GM13977 (cell line): ENCODE measurements around the gene GGA3.
A peak's percentile ranks its signal among the peaks of the same experiment; 100 is the strongest.

ENCODE experiments used
- DNase-seq: peaks from one replicate; pipeline ENCODE4 v3.0.0; 2012; ENCODE audit warnings: low spot score
- in situ Hi-C: fragments of 300-500 bp; cut with MboI; formaldehyde crosslinking; loops from one replicate; pipeline ENCODE4 v1.12.0; 2022; ENCODE audit warnings: low sequenced_read_pairs, low pct_unique_long_range_greater_than_20kb, mixed read lengths, inconsistent platforms; ENCODE audit not compliant: unreplicated experiment
- TF ChIP-seq, protein P1 (sequence below): IDR thresholded peaks from 2 replicates; pipeline ENCODE4 v1.5.1; 2012; ENCODE audit warnings: mild to moderate bottlenecking, control low read depth; ENCODE audit not compliant: insufficient read depth; ENCODE audit errors: extremely low read depth, missing control alignments

GGA3 gene

DNA sequence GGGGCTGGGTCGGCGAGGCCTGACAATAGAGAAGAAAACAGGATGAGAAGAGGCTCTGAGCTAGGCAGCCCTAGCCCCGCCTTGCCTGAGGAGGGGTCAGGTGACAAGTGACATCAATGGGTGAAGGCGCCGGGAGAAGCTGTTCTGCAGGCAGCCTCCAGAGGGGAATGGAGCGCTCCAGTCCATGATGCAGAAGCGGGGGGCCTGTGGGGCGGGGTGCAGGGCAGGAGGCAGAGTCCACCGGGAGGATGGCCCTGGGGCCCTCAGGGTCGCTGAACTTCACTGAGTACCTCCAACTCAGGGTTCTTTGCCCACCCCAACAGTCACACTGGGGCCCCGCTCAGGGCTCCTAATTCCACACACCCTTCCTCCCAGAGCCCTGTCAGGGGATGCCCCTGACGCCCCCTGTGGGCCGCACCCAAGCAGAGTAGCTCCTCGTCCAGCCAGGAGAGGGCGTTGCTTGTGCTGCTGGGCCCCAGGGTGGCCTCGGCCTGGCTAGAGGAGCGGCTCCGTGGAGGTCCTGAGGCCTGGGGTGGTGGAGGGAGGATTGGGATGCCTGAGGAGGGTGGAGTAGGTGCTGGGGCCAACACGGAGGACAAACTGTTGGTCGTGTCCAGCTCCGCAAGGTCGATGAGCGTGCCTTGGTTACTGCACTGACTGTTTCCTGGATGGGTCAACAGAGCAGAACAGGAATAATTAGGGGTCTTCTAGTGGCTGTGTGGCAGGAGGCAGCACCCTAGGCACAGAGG is 20.8 kb downstream of the GGA3 start:
- TF ChIP-seq, protein P1, sequence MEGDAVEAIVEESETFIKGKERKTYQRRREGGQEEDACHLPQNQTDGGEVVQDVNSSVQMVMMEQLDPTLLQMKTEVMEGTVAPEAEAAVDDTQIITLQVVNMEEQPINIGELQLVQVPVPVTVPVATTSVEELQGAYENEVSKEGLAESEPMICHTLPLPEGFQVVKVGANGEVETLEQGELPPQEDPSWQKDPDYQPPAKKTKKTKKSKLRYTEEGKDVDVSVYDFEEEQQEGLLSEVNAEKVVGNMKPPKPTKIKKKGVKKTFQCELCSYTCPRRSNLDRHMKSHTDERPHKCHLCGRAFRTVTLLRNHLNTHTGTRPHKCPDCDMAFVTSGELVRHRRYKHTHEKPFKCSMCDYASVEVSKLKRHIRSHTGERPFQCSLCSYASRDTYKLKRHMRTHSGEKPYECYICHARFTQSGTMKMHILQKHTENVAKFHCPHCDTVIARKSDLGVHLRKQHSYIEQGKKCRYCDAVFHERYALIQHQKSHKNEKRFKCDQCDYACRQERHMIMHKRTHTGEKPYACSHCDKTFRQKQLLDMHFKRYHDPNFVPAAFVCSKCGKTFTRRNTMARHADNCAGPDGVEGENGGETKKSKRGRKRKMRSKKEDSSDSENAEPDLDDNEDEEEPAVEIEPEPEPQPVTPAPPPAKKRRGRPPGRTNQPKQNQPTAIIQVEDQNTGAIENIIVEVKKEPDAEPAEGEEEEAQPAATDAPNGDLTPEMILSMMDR, result peak; percentile 80
- no peak for DNase-seq
- in situ Hi-C loops, result no loop called here

DNA sequence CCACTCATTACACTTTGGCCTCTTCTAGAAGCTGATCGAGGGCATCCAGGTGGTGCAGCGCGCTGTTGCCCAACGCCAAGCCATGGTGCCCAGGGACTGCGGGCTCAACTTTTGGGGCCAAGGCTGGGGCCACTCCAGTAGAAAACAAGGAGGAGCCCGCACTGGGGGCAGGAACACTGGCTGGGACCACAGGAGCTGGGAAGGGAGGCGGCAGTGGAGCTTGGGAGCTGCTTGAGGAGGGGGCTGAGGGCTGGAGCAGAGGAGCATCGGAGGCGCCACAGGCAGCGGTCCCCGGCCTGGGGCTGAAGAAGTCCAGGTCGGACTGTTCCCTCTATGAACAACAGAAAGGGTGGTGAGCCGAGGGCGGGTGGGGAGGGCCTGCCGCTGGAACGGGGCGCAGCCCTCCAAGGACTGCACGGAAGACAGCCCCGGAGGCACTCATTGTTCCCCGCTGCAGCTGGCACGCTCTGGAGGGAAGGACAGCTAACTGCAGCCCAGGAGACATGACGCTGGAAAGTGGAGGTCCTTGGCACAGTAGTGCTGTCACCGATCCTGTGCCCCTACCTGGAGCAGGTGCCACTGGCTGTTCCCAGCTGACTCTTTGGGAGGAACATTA is 21.5 kb downstream of the GGA3 start:
- TF ChIP-seq, protein P1, result no peak
- in situ Hi-C loops, result no loop called here
- no peak for DNase-seq

DNA sequence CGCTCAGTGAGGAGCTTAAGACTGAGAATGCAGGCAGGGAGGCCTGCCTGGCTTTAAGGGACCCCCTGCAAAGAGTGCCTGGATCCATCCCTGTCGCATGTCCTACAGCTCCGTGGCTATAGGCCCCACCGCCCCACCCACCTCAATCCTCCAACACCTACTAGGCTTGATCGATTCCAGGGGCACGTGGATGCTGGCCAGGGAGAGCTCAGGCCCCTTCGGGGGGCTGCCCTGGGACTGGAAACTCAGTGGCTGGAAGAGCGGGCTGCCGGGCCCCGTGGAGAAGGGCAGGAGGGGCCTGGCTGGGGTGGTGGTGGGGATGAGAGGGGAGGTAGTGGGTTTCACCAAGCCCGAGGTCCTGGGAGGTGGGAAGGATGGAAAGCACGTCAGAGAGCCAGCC is 22.2 kb downstream of the GGA3 start:
- DNase-seq, result no peak
- in situ Hi-C loops, result no loop called here
- TF ChIP-seq, protein P1, result no peak

DNA sequence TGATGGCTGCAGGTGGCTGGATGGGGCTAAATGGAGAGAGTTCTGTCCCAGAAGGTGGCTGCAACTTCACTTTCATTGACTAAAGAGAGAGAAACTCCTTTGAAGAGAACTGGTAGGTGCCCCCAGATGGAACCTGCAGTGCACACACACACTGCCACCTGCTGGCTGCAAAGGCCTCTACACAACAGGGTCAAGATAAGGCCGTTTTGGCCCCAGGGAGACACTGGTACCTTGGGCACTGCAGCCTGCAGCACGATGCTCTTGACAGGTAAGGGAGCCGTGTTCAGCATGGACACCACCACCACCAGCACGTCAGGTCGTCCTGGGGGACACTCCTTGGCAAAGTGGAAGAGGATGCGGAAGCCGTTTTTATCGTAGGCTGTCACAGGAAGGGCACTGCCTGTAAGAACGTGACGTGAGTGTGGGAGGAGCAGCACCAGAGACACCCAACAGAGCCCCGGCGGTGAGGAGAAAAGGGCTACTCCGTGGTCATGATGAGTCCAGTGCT is 22.7 kb downstream of the GGA3 start:
- DNase-seq, result peak; percentile 88
- in situ Hi-C loops, result no loop called here
- TF ChIP-seq, protein P1, result peak; percentile 85

DNA sequence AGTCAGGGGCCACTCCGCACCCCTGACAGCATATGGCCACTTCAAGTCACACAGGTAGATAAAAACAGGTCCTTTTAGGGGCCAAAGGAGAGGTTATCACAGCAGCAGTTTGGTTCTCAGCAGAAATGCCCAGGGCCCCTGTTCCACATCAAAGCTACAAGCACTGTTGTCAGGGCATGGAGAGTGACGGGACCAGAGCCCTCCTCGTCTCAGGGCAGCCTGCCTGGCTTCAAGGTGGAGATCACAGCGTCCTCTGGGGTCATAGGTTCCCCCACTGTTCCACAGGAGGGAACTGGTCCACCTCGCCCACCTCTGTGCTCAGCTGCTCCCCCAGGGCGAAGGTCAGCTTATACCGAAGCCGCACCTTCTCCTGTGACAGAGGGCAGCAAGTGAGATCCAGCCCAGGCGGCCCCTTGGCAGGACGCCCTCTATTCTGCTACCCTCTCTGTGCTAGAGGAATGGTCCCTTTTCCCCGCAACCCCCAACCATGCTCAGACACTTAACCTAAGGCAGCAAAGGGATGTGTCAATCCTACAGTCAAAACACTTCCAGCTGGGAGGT is 23.3 kb downstream of the GGA3 start:
- in situ Hi-C loops, result no loop called here
- DNase-seq, result no peak
- TF ChIP-seq, protein P1, result no peak

DNA sequence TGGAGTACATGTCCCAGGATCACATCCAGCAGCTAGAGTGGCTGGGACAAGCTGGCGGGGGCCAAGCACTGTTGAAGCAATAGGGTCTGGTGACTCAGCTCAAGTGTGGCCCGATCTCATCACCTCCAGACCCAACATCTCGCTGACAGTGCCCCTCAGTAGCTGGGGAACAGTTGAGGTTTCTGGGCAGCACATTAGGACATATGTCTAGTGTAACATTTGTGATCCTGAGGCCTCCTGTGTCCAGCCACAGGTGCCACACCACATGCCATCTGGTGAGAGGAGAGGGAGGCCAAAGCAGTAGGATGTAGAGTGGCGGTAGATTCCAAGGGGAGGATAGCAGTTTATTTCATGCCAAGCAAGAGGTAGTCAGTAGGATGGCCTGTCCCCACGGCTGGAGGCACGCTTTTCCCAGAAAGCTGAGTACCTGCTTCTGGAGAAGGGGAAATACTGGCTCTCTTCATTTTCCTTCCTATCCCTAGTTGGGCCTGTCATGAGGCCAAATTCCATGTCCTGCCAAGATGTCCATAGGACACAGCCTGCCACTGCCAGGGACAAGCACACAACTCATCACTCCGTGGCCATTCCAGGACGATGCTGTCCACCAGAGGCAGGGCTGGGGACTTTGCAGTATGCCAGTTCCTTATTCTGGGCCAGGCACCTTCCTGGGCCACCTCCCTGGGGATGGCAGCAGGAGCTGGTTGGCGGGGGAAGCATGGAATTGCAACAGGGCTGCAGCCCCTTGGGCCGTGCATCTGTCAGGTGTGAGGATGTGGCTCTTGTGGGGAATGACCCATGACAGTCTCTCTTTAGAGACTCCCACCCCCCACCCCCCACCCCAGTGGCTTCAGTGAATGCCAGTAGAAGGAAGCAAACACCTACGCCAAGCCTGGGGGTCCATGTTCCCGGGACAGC is 24.0 kb downstream of the GGA3 start:
- in situ Hi-C loops, result no loop called here
- TF ChIP-seq, protein P1, result no peak
- no peak for DNase-seq
